Uterus (tissue), 2 donors: Measurements from ENCODE around the gene SLCO3A1.

Source experiments
- CTCF ChIP-seq, 4 experiments: fragments of 200-600 bp in 2 of 4; fragments of 450-650 bp in 2 of 4; sonication (generic) in 2 of 4; IDR thresholded peaks; one replicate each; pipeline ENCODE4 v1.5.1; 2016 to 2019; ENCODE audit warnings: antibody characterized with exemption in 4 of 4, mild to moderate bottlenecking in 2 of 4, moderate library complexity in 1 of 4
- POLR2A ChIP-seq, 2 donors: fragments of 450-650 bp; IDR thresholded peaks; one replicate each; pipeline ENCODE4 v1.6.1; 2016; ENCODE audit warnings: antibody characterized with exemption in 2 of 2, mild to moderate bottlenecking in 1 of 2, moderate library complexity in 1 of 2

- TF ChIP-seq CTCF (IDR thresholded peaks at IDR 0.05) (no peak), POLR2A (IDR thresholded peaks at IDR 0.05) (no peak)
Observed at GRCh38 chr15:91980502-91981267, 127.2 kb downstream of the SLCO3A1 start.
